ENCODE results near the gene C1orf174. TPM values are rescaled to one million over a fixed set of nuclear protein-coding genes. Genes with fewer than 3 reads are reported as not detected.

C1orf174 gene
- total and polyA plus RNA-seq, 12 donors: 7.5 to 13.4 (median 10.9) TPM

- Histone ChIP-seq H3K9me3 (no peaks in the 10 kb centered on the region), H3K4me1 (no peaks in the 10 kb centered on the region), H3K36me3 (no peaks in the 10 kb centered on the region), H3K27me3 (peaks cover 0 to 51% (median 37%) of the 10 kb centered on the region in 7 donors), H3K27ac (no peak overlapping the region), H3K4me3 (no peak overlapping the region)
- intact Hi-C loops (cut with DNase I): loop anchor here in 3 of 10 donors (10.0 kb wide), 4 partner anchors 737 to 1827 kb away; partner anchors contain the start of gene AJAP1 (in 1 of the 3)
- TF ChIP-seq CTCF (IDR thresholded peaks at IDR 0.05): no peak
- WGBS, 2 donors: 75 to 83% methylated on average over 8 of the region's 8 CpGs
- ATAC-seq (no peak), DNase-seq (no peak)
Observed at GRCh38 chr1:3917761-3918160, 17.7 kb upstream of the C1orf174 start.

GRCh38 chr1:3915551-3916121, 15.6 kb upstream of the C1orf174 start:
- no peaks in the 10 kb centered on the region for H3K36me3 ChIP-seq
- intact Hi-C loops (cut with DNase I): loop anchor here in 3 of 10 donors (10.0 kb wide), 4 partner anchors 739 to 1829 kb away; partner anchors contain the start of gene AJAP1 (in 1 of the 3)
- H3K27ac ChIP-seq: no peak overlapping the region
- DNase-seq (no peak), ATAC-seq (no peak)
- H3K27me3 ChIP-seq: peaks cover 0 to 60% (median 46%) of the 10 kb centered on the region in 7 donors
- H3K4me3 ChIP-seq: no peak overlapping the region
- no peak for TF ChIP-seq CTCF (IDR thresholded peaks at IDR 0.05)
- WGBS, 2 donors: 80 to 85% methylated on average over 15 of the region's 15 CpGs
- peaks cover 0 to 5% (median 0%) of the 10 kb centered on the region in 9 donors for H3K4me1 ChIP-seq
- H3K9me3 ChIP-seq: no peaks in the 10 kb centered on the region

GRCh38 chr1:3914911-3915310, 14.8 kb upstream of the C1orf174 start:
- WGBS, 2 donors: 87 to 90% methylated on average over 14 of the region's 14 CpGs
- DNase-seq (no peak), ATAC-seq (no peak)
- Histone ChIP-seq H3K27me3 (peaks cover 0 to 68% (median 53%) of the 10 kb centered on the region in 7 donors), H3K4me3 (no peak overlapping the region), H3K36me3 (no peaks in the 10 kb centered on the region), H3K4me1 (peaks cover 0 to 5% (median 0%) of the 10 kb centered on the region in 9 donors), H3K27ac (no peak overlapping the region), H3K9me3 (no peaks in the 10 kb centered on the region)
- intact Hi-C loops (cut with DNase I): loop anchor here in 4 of 10 donors (5.0 to 10.0 kb wide), 6 partner anchors 740 to 1832 kb away; partner anchors contain the start of gene AJAP1 (in 1 of the 4)
- no peak for TF ChIP-seq CTCF (IDR thresholded peaks at IDR 0.05)

DNA sequence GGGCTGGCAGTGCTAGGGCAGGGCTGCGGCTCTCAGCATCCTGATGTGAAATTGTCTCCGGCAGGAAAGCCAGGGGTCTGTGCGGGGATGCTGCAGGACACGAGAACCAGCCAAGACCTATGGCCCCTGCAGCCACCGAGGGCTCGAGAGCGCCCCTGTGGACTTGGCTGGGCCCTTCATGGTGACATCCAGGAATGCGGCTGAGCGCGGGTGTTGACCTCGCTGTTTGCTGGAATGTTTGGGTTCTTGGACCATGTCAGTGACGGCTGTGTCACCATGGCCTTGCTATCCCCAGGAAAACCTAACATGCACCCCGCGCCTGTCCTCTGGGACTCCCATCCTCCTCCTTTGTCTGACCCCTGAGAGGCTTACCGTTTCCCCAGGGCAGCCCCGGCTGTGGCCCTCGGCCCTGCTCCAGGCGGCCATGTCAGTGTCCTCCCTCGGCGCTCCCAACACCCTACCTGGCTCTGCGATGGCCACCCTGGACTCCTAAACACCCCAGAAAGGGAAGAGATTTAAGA, 14.3 kb upstream of the C1orf174 start:
- H3K4me3 ChIP-seq: no peak overlapping the region
- H3K27ac ChIP-seq: no peak overlapping the region
- H3K4me1 ChIP-seq: peaks cover 0 to 5% (median 0%) of the 10 kb centered on the region in 9 donors
- H3K36me3 ChIP-seq: no peaks in the 10 kb centered on the region
- H3K27me3 ChIP-seq: peaks cover 0 to 66% (median 50%) of the 10 kb centered on the region in 7 donors
- DNase-seq: no peak
- 86 to 92% methylated on average over 20 to 21 of the region's 21 CpGs for WGBS, 2 donors
- TF ChIP-seq CTCF (IDR thresholded peaks at IDR 0.05): no peak
- no peak for ATAC-seq
- intact Hi-C loops (cut with DNase I): loop anchor here in 4 of 10 donors (5.0 to 10.0 kb wide), 6 partner anchors 740 to 1833 kb away; partner anchors contain the start of gene AJAP1 (in 1 of the 4)
- no peaks in the 10 kb centered on the region for H3K9me3 ChIP-seq

All from heart right ventricle (tissue), 16 donors.